Stomach (tissue), 9 donors: Measurements from ENCODE around the gene NKRF. TPM values are rescaled to one million over a fixed set of nuclear protein-coding genes. Genes with fewer than 3 reads are reported as not detected.
A peak's percentile ranks its signal among the peaks of the same experiment; 100 is the strongest.

Experiments
- DNase-seq, 2 donors: peaks; one replicate each; pipeline versions ENCODE4 v3.0.0 to v3.0.0-alpha.2; 2013 to 2019
- H3K27ac ChIP-seq, 5 donors: fragments of 200-600 bp in 4 of 5; sonication (generic) in 4 of 5; one replicate each; pipeline ENCODE4 v1.5.1; 2013 to 2019; ENCODE audit warnings: mild to moderate bottlenecking in 1 of 5, moderate library complexity in 1 of 5
- H3K27me3 ChIP-seq, 3 donors: fragments of 200-600 bp; sonication (generic); one replicate each; pipeline ENCODE4 v1.5.1; 2017 to 2019; ENCODE audit warnings: mixed run types in 1 of 3
- H3K36me3 ChIP-seq, 4 donors: fragments of 200-600 bp; sonication (generic); 1 replicate in 3 of 4; 2 replicates in 1 of 4; pipeline ENCODE4 v1.5.1; 2016 to 2019
- H3K4me1 ChIP-seq, 4 donors: fragments of 200-600 bp; sonication (generic); one replicate each; pipeline ENCODE4 v1.5.1; 2016 to 2019
- H3K4me3 ChIP-seq, 4 donors: fragments of 200-600 bp; sonication (generic) in 3 of 4; one replicate each; pipeline ENCODE4 v1.5.1; 2016 to 2019; ENCODE audit warnings: mild to moderate bottlenecking in 1 of 4
- H3K9me3 ChIP-seq, 4 donors: fragments of 200-600 bp; sonication (generic); one replicate each; pipeline ENCODE4 v1.5.1; 2016 to 2019
- EP300 ChIP-seq: sonication (generic); formaldehyde crosslinking; IDR thresholded peaks from one replicate; pipeline ENCODE4 v1.6.1; 2017; ENCODE audit warnings: antibody characterized with exemption
- POLR2A ChIP-seq, 4 donors: fragments of 450-650 bp; IDR thresholded peaks; one replicate each; pipeline ENCODE4 v1.6.1; 2016; ENCODE audit warnings: antibody characterized with exemption in 4 of 4, control low read depth in 2 of 4, mild to moderate bottlenecking in 1 of 4, moderate library complexity in 1 of 4
- POLR2AphosphoS5 ChIP-seq, 3 donors: sonication (generic); formaldehyde crosslinking; IDR thresholded peaks; one replicate each; pipeline ENCODE4 v1.6.1; 2016; ENCODE audit warnings: antibody characterized with exemption in 3 of 3
- WGBS, 5 donors: extraction: QIAGEN DNeasy Blood & Tissue Kit in 3 of 5; methylation state at CpG; one replicate each; pipeline versions ENCODE4 v1.1.5 to v1.1.7; 2013 to 2018; 5-methylcytosine and 5-hydroxymethylcytosine counted together
- intact Hi-C: fragments of 100-400 bp; cut with DNase I; formaldehyde crosslinking; loops from one replicate; pipeline ENCODE4 v1.15.1; 2023; ENCODE audit warnings: low total_unique reads
- polyA plus RNA-seq, 3 donors: library from polyadenylated mRNA; stranded (reverse); fragments of 200-250 nt; gene quantifications; one replicate each; pipeline ENCODE4 v1.2.3, GENCODE V29; 2013
- total RNA-seq, 5 donors: library from RNA; depleted of rRNA; stranded (reverse); fragments of >200 nt; gene quantifications; one replicate each; pipeline versions ENCODE4 v1.1.0 to v1.2.3, GENCODE V29; 2014 to 2016
- TF ChIP-seq, protein P1 (sequence below), 7 experiments: fragments of 450-650 bp in 4 of 7; fragments of 200-600 bp in 3 of 7; sonication (generic) in 3 of 7; IDR thresholded peaks; one replicate each; pipeline ENCODE4 v1.5.1; 2016 to 2019; ENCODE audit warnings: antibody characterized with exemption in 7 of 7, control low read depth in 2 of 7, mild to moderate bottlenecking in 1 of 7
- donor health status: healthy with polysubstance abuse.
- donor health status: Bipolar disorder and iron deficiency.
- donor health status: healthy.

The NKRF gene
- total and polyA plus RNA-seq, 8 donors: 1.7 to 8.3 (median 4.2) TPM

DNA sequence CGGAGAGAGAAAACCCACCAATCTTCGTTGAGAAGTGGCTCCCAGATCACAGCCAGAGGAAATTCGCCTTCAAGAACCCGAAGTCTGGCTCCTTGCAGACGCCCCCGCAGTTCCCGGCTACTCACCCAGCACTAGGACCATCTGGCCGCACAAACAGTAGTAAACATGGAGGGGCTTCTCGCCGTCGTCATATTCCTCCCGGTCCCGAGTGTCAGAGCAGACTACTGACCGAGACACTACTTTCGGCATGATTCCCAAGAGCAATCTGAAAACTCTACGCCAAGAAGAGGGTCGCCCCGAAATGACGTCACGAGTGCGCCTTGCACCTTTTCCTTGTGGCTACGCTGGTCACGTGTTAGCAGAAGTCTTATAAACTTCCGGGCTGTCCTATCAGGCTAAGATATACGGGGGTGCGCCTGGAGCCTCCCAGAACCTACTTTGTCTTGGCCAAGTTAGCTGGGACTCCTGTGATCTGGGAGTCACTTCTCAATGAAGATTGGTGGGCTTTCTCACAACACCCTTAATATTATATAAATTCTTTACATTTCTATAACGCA is 41.0 kb downstream of the NKRF start, which contains the start of gene STEEP1:
STEEP1 (minus strand) TSS at position 303 of the 557 bp plus-strand sequence; CDS start at position 249, 54 bp downstream.
- peak within 1 kb of the TSS; percentile 55 to 82 (median 70) for H3K27ac ChIP-seq
- 0 to 33% (median 5%) methylated on average over 19 to 27 of the region's 27 CpGs for WGBS, 5 donors

DNA sequence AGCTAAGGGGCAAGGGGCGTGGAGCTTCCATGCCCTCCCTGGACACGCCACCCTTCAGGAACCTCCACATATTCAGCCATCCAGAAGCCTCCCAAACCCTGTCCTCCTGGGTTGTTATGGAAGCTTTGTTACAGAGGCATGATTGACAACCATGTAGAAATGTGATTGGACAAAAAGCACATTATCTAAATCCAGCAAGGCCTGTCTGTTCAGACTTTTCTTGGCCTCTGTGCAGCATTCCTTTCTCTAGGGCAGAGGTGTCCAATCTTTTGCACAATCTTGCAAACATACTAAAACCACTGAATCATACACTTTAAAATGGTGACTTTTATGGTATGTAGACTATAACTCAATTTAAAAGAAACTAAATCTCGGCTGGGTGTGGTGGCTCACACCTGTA is 53.7 kb downstream of the NKRF start:
- Histone ChIP-seq H3K27me3 (no peaks in the 10 kb centered on the region), H3K9me3 (no peaks in the 10 kb centered on the region), H3K4me1 (no peaks in the 10 kb centered on the region), H3K36me3 (peaks cover 0 to 14% (median 5%) of the 10 kb centered on the region in 4 donors), H3K4me3 (no peak overlapping the region), H3K27ac (no peak overlapping the region)
- intact Hi-C loops: no loop called here
- 73 to 93% (median 86%) methylated on average over 3 of the region's 3 CpGs for WGBS, 5 donors
- no peak for DNase-seq
- TF ChIP-seq, protein P1, sequence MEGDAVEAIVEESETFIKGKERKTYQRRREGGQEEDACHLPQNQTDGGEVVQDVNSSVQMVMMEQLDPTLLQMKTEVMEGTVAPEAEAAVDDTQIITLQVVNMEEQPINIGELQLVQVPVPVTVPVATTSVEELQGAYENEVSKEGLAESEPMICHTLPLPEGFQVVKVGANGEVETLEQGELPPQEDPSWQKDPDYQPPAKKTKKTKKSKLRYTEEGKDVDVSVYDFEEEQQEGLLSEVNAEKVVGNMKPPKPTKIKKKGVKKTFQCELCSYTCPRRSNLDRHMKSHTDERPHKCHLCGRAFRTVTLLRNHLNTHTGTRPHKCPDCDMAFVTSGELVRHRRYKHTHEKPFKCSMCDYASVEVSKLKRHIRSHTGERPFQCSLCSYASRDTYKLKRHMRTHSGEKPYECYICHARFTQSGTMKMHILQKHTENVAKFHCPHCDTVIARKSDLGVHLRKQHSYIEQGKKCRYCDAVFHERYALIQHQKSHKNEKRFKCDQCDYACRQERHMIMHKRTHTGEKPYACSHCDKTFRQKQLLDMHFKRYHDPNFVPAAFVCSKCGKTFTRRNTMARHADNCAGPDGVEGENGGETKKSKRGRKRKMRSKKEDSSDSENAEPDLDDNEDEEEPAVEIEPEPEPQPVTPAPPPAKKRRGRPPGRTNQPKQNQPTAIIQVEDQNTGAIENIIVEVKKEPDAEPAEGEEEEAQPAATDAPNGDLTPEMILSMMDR (IDR thresholded peaks at IDR 0.05): no peak
- TF ChIP-seq POLR2A (IDR thresholded peaks at IDR 0.05) (no peak), EP300 (no peak), POLR2AphosphoS5 (IDR thresholded peaks at IDR 0.05) (no peak)

More for the DNA sequence above, 41.0 kb downstream of the NKRF start, which contains the start of gene STEEP1:
- no peaks in the 10 kb centered on the region for H3K27me3 ChIP-seq
- intact Hi-C loops: no loop called here
- DNase-seq: peak; percentile 90 to 97
- H3K36me3 ChIP-seq: peaks cover 0 to 4% (median under 1%) of the 10 kb centered on the region in 4 donors
- H3K4me1 ChIP-seq: peaks cover 0 to 17% (median 11%) of the 10 kb centered on the region in 4 donors
- TF ChIP-seq EP300 (no peak), POLR2AphosphoS5 (IDR thresholded peaks at IDR 0.05) (peak; percentile 82 to 96 (median 89)), POLR2A (IDR thresholded peaks at IDR 0.05) (no peak)
- TF ChIP-seq, protein P1 (IDR thresholded peaks at IDR 0.05): no peak
- no peaks in the 10 kb centered on the region for H3K9me3 ChIP-seq
- peak within 1 kb of the TSS; percentile 50 to 69 (median 54) for H3K4me3 ChIP-seq

DNA sequence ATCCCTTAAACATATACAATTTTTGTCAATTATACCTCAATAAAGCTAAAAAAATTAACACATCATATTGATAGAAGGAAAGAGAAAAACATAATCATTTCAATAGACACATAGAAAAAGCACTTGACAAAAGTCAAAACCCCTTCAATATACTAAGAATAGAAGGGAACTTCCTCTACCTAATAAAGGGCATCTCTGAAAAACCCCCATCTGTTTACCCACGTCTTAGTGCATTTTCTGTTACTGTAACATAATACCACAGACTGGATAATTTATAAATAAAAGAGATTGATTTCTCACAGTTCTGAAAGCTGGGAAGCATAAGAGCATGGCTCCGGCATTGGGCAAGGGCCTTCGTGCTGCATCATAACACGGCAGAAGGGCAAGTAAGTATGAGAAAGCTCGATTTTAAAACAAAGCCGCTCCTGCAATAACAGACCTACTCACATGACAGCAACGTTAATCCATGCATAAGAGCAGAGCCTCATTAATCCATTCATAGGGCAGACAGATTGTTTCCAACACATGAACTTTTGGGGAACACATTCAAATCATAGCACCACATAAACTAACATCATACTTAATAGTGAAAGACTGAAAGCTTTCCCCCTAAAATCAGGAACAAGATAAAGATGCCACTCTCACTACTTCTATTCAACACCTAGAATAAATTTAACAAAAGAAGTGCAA is 56.8 kb downstream of the NKRF start:
- DNase-seq: no peak
- H3K36me3 ChIP-seq: no peaks in the 10 kb centered on the region
- no peak overlapping the region for H3K4me3 ChIP-seq
- 40 to 70% (median 65%) methylated on average over 7 of the region's 7 CpGs for WGBS, 5 donors
- TF ChIP-seq POLR2A (IDR thresholded peaks at IDR 0.05) (no peak), EP300 (no peak), POLR2AphosphoS5 (IDR thresholded peaks at IDR 0.05) (no peak)
- TF ChIP-seq, protein P1 (IDR thresholded peaks at IDR 0.05): no peak
- no peaks in the 10 kb centered on the region for H3K27me3 ChIP-seq
- H3K9me3 ChIP-seq: no peaks in the 10 kb centered on the region
- intact Hi-C loops: no loop called here
- no peak overlapping the region for H3K27ac ChIP-seq
- H3K4me1 ChIP-seq: no peaks in the 10 kb centered on the region

DNA sequence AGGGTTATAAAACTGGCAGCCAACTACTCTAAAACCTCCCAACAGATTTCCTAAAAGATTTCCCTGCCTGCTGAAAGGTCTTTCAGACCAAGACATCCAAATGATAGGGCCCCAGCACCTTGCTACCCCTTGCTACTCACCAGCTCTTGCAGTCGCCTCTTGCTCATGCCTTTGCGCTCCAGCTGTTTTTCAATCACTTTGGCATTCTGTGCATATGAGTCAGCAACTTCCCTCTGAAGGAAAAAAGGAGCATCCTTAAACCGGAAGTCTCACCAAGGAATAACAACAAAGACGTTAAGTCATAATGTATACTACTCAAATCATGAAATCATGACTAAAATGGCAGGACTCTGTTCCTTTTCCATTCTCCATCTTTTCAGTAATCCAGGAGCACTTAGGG is 65.0 kb downstream of the NKRF start:
- Histone ChIP-seq H3K27ac (no peak overlapping the region), H3K9me3 (no peaks in the 10 kb centered on the region), H3K4me3 (no peak overlapping the region), H3K4me1 (no peaks in the 10 kb centered on the region), H3K36me3 (peaks cover 0 to 41% (median 26%) of the 10 kb centered on the region in 4 donors), H3K27me3 (no peaks in the 10 kb centered on the region)
- WGBS, 5 donors: 62 to 80% (median 76%) methylated on average over 4 of the region's 4 CpGs
- TF ChIP-seq, protein P1 (IDR thresholded peaks at IDR 0.05): no peak
- TF ChIP-seq POLR2A (IDR thresholded peaks at IDR 0.05) (no peak), EP300 (no peak), POLR2AphosphoS5 (IDR thresholded peaks at IDR 0.05) (no peak)
- intact Hi-C loops: no loop called here
- no peak for DNase-seq
